K562 (cell line): ENCODE data around the gene ZNF773. TPM values are rescaled to one million over a fixed set of nuclear protein-coding genes. Genes with fewer than 3 reads are reported as not detected.
A peak's percentile ranks its signal among the peaks of the same experiment; 100 is the strongest.

Source experiments
- ATAC-seq: fragments of 200-7000 bp; cut with Tn5 transposase; 3 replicates; pipeline ENCODE4 v1.9.1; 2020; ENCODE audit warnings: moderate library complexity
- BruUV-seq: library from RNA; stranded (reverse); fragments of 400-500 nt; replicated peaks from 2 replicates; lab custom pipeline; 2021; lab: Mats Ljungman, UMichigan
- CTCF ChIA-PET: fragments of 300-600 bp; formaldehyde crosslinking; extraction: SDS; loops from one replicate; lab custom pipeline; 2021; ENCODE audit warnings: low intra/inter-chr PET ratio; lab: Yijun Ruan, JAX
- POLR2A ChIA-PET: fragments of 300-600, 350-650 bp; sonication (Branson Sonifier 250); formaldehyde crosslinking; extraction: SDS; loops from one replicate; lab custom pipeline; 2021; ENCODE audit warnings: antibody characterized with exemption, inconsistent platforms; lab: Yijun Ruan, JAX
- DNase-seq, 4 experiments: peaks; one replicate each; pipeline versions ENCODE4 v3.0.0 to v3.0.0-alpha.2; 2011 to 2018; ENCODE audit warnings: low spot score in 3 of 4, mixed read lengths in 3 of 4; ENCODE audit errors: extremely low read depth in 1 of 4
- FAIRE-seq: peaks from 2 replicates; lab custom pipeline; 2011; peaks lifted over from hg19 to GRCh38; lab: Jason Lieb, UNC
- H2AFZ ChIP-seq: 2 replicates; pipeline ENCODE4 v1.6.0; 2011; ENCODE audit warnings: low read depth, low read length, control low read depth, inconsistent platforms
- H3K27ac ChIP-seq: fragments of 200-600 bp; 3 replicates; pipeline ENCODE4 v1.8.0; 2011; ENCODE audit warnings: low read depth, mild to moderate bottlenecking, control low read depth, inconsistent platforms, low read length, moderate library complexity, mixed read lengths; ENCODE audit errors: extremely low read depth
- H3K27me3 ChIP-seq, 2 experiments: fragments of 300-600 bp in 1 of 2; 2 replicates in 1 of 2; 3 replicates in 1 of 2; pipeline versions ENCODE4 v1.6.0 to v1.8.0; 2011; ENCODE audit warnings: inconsistent platforms in 2 of 2, low read length in 2 of 2, mild to moderate bottlenecking in 1 of 2, mixed read lengths in 1 of 2, moderate library complexity in 1 of 2; ENCODE audit not compliant: control insufficient read depth in 2 of 2, insufficient read depth in 2 of 2
- H3K36me3 ChIP-seq: fragments of 300-600 bp; 3 replicates; pipeline ENCODE4 v1.8.0; 2011; ENCODE audit warnings: mild to moderate bottlenecking, low read length, inconsistent platforms; ENCODE audit not compliant: control insufficient read depth, insufficient read depth
- H3K4me1 ChIP-seq, 2 experiments: fragments of 200-600 bp in 1 of 2; replicated peaks in 1 of 2; 2 replicates in 1 of 2; 3 replicates in 1 of 2; pipeline versions ENCODE4 v1.5.1 to v1.8.0; 2011; ENCODE audit warnings: inconsistent platforms in 2 of 2, low read length in 2 of 2, mild to moderate bottlenecking in 1 of 2, mixed read lengths in 1 of 2, moderate library complexity in 1 of 2; ENCODE audit not compliant: control insufficient read depth in 2 of 2, insufficient read depth in 2 of 2
- H3K4me2 ChIP-seq: 2 replicates; pipeline ENCODE4 v1.6.1; 2011; ENCODE audit warnings: low read length, control low read depth, inconsistent platforms, mixed read lengths; ENCODE audit not compliant: insufficient read depth
- H3K4me3 ChIP-seq: fragments of 200-600 bp; sonication (generic), shearing (Covaris generic); 2 replicates; pipeline ENCODE4 v1.5.1; 2016; ENCODE audit warnings: control low read depth, inconsistent platforms
- H3K79me2 ChIP-seq: fragments of 200-600 bp; 3 replicates; pipeline ENCODE4 v1.8.0; 2011; ENCODE audit warnings: low read length, inconsistent platforms; ENCODE audit not compliant: control insufficient read depth, insufficient read depth
- H3K9ac ChIP-seq, 2 experiments: 2 replicates each; pipeline versions ENCODE4 v1.6.0 to v1.6.1; 2011; ENCODE audit warnings: low read depth in 2 of 2, low read length in 2 of 2, control low read depth in 1 of 2, inconsistent platforms in 1 of 2, mild to moderate bottlenecking in 1 of 2, mixed read lengths in 1 of 2; ENCODE audit not compliant: insufficient read depth in 1 of 2
- H3K9me1 ChIP-seq: one replicate; pipeline ENCODE4 v1.6.0; 2011; ENCODE audit warnings: inconsistent platforms, mild to moderate bottlenecking, low read length, moderate library complexity; ENCODE audit not compliant: control insufficient read depth, insufficient read depth
- H3K9me3 ChIP-seq: replicated peaks from 2 replicates; pipeline ENCODE4 v1.5.1; 2011; ENCODE audit warnings: low read depth, low read length, inconsistent platforms; ENCODE audit not compliant: control insufficient read depth, insufficient read depth
- H4K20me1 ChIP-seq: replicated peaks from 2 replicates; pipeline ENCODE4 v1.6.1; 2011; ENCODE audit warnings: low read length, inconsistent platforms, mixed read lengths; ENCODE audit not compliant: control insufficient read depth, insufficient read depth
- ARID2 ChIP-seq: fragments of 450-650 bp; IDR thresholded peaks from 2 replicates; pipeline ENCODE4 v1.6.1; 2017; ENCODE audit warnings: antibody characterized with exemption, mild to moderate bottlenecking
- CBX3 ChIP-seq, 2 experiments: IDR thresholded peaks; 1 replicate in 1 of 2; 2 replicates in 1 of 2; pipeline ENCODE4 v1.6.1; 2012; ENCODE audit warnings: inconsistent platforms in 2 of 2, low read length in 2 of 2, borderline replicate concordance in 1 of 2, control low read depth in 1 of 2
- MEF2A ChIP-seq: IDR thresholded peaks from 2 replicates; pipeline ENCODE4 v1.6.1; 2011; ENCODE audit warnings: low read depth, mild to moderate bottlenecking, low read length, moderate library complexity; ENCODE audit not compliant: control insufficient read depth
- NCOA4 ChIP-seq: fragments of 450-650 bp; IDR thresholded peaks from 2 replicates; pipeline ENCODE4 v1.6.1; 2018; ENCODE audit warnings: mild to moderate bottlenecking; ENCODE audit not compliant: partially characterized antibody
- ZNF316 ChIP-seq: fragments of 450-650 bp; IDR thresholded peaks from 2 replicates; pipeline ENCODE4 v1.6.1; 2016
- ZNF324 ChIP-seq: fragments of 250-450 bp; sonication (Bioruptor Pico); IDR thresholded peaks from 2 replicates; pipeline ENCODE4 v1.4.0; 2020; ENCODE audit warnings: mild to moderate bottlenecking
- ZNF354B ChIP-seq: fragments of 250-450 bp; sonication (Bioruptor Pico); IDR thresholded peaks from 2 replicates; pipeline ENCODE4 v1.4.0; 2020
- ZNF717 ChIP-seq: fragments of 250-450 bp; sonication (Bioruptor Pico); IDR thresholded peaks from 2 replicates; pipeline ENCODE4 v1.5.0; 2021
- ZNF75A ChIP-seq: fragments of 450-650 bp; formaldehyde crosslinking; IDR thresholded peaks from 2 replicates; pipeline ENCODE4 v1.4.0; 2020; ENCODE audit warnings: mild to moderate bottlenecking
- ZNF780A ChIP-seq: fragments of 250-450 bp; sonication (Bioruptor Pico); IDR thresholded peaks from 2 replicates; pipeline ENCODE4 v1.5.0; 2021; ENCODE audit warnings: mild to moderate bottlenecking
- WGBS: fragments of 100-300 bp; shearing (Covaris generic); methylation state at CpG from one replicate; pipeline ENCODE4 v1.1.6; 2016; ENCODE audit warnings: low coverage, mixed read lengths; ENCODE audit not compliant: insufficient coverage; ENCODE audit errors: missing lambda C conversion rate; 5-methylcytosine and 5-hydroxymethylcytosine counted together
- in situ Hi-C: fragments of 300-500 bp; cut with MboI; formaldehyde crosslinking; loops from 4 replicates; pipeline ENCODE4 v1.15.0; 2018; ENCODE audit warnings: inconsistent platforms, mixed read lengths
- intact Hi-C: fragments of 100-400 bp; cut with micrococcal nuclease; formaldehyde crosslinking; loops from 2 replicates; pipeline ENCODE4 v1.14.2; 2022
- polyA plus RNA-seq, 8 experiments: library from polyadenylated mRNA; depleted of rRNA in 4 of 8; stranded (reverse) in 5 of 8; unstranded in 3 of 8; fragments of >200 nt; fragmentation: Nextera tagmentation in 2 of 8; fragmentation: Illumina TruSeq in 1 of 8; extraction: Ambion mirVana in 2 of 8; extraction: Trizol in 1 of 8; gene quantifications; 2 replicates each; pipeline versions ENCODE4 v1.2.1 to v1.2.3, GENCODE V29; 2011 to 2014; ENCODE audit warnings: inconsistent platforms in 1 of 8, missing spikeins in 1 of 8
- total RNA-seq, 7 experiments: library from RNA; depleted of rRNA in 6 of 7; stranded (reverse); fragments of >200 nt in 6 of 7; fragmentation: Illumina TruSeq in 2 of 7; extraction: Trizol in 2 of 7; gene quantifications; 2 replicates each; pipeline versions ENCODE4 v1.2.1 to v1.2.3, GENCODE V29; 2011 to 2021; ENCODE audit warnings: low replicate concordance in 1 of 7
- TF ChIP-seq, protein P1 (sequence below): IDR thresholded peaks from 2 replicates; pipeline ENCODE4 v1.6.1; 2016; ENCODE audit warnings: missing genetic modification characterization, missing compliant biosample characterization
- TF ChIP-seq, protein P2 (sequence below): fragments of 200-400 bp; formaldehyde crosslinking; IDR thresholded peaks from 2 replicates; pipeline ENCODE4 v1.6.1; 2017; ENCODE audit warnings: mild to moderate bottlenecking, low read depth, low read length, moderate library complexity
- TF ChIP-seq, protein P3 (sequence below): sonication (generic); formaldehyde crosslinking; IDR thresholded peaks from 2 replicates; pipeline ENCODE4 v1.8.0; 2023; ENCODE audit warnings: mild to moderate bottlenecking, missing genetic modification reagents

Gene ZNF773
- total and polyA plus RNA-seq, 9 of the 15 experiments (the other 6 are each of a cell fraction or from before 2014, with no cell fraction given), result 0.04 to 2.0 (median 0.45) TPM; not detected in 3

DNA sequence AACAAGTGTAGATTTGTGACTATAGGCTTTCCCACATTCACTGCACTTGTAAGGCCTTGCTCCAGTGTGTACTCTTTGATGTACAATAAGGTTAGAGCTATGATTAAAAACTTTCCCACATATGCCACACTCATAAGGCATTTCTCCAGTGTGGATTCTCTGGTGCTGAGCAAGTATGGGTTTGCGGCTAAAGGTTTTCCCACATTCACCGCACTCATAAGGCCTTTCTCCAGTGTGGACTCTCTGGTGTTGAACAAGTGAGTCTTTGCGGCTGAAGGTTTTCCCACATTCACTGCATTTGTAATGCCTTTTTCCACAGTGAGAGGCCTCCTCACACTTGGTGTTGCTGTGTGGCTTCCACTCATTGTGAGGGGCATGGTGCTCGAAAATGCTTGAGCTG, 26.1 kb upstream of the ZNF773 start:
- H3K9me3 ChIP-seq, result peaks cover 11% of the 10 kb centered on the region
- H3K79me2 ChIP-seq, result no peaks in the 10 kb centered on the region
- H3K4me2 ChIP-seq, result no peak overlapping the region
- in situ Hi-C loops (no loop called here), intact Hi-C loops (no loop called here)
- H2AFZ ChIP-seq, result no peak overlapping the region
- H3K36me3 ChIP-seq, result no peaks in the 10 kb centered on the region; the same call in 2 of the 3 replicates
- no peak for ATAC-seq
- no peak overlapping the region for H3K4me3 ChIP-seq
- FAIRE-seq, result no peak
- no peak overlapping the region for H3K9ac ChIP-seq
- H3K4me1 ChIP-seq, result peaks cover 0 to 7% of the 10 kb centered on the region in 2 experiments; a peak in 1 of 5 replicates
- CTCF ChIA-PET, result no interaction called here
- H3K27me3 ChIP-seq, result no peaks in the 10 kb centered on the region
- POLR2A ChIA-PET, result no interaction called here
- H4K20me1 ChIP-seq, result no peaks in the 10 kb centered on the region
- 17% methylated on average over 4 of the region's 4 CpGs for WGBS
- DNase-seq, result no peak
- no TSS peak for BruUV-seq
- TF ChIP-seq, protein P1, sequence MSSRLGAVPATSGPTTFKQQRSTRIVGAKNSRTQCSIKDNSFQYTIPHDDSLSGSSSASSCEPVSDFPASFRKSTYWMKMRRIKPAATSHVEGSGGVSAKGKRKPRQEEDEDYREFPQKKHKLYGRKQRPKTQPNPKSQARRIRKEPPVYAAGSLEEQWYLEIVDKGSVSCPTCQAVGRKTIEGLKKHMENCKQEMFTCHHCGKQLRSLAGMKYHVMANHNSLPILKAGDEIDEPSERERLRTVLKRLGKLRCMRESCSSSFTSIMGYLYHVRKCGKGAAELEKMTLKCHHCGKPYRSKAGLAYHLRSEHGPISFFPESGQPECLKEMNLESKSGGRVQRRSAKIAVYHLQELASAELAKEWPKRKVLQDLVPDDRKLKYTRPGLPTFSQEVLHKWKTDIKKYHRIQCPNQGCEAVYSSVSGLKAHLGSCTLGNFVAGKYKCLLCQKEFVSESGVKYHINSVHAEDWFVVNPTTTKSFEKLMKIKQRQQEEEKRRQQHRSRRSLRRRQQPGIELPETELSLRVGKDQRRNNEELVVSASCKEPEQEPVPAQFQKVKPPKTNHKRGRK (tag), result no peak
- TF ChIP-seq ZNF324 (CRISPR knock-in tag), result no peak
- TF ChIP-seq ZNF717 (CRISPR knock-in tag), result no peak
- no peak for TF ChIP-seq NCOA4
- no peak for TF ChIP-seq MEF2A
- TF ChIP-seq, protein P2, sequence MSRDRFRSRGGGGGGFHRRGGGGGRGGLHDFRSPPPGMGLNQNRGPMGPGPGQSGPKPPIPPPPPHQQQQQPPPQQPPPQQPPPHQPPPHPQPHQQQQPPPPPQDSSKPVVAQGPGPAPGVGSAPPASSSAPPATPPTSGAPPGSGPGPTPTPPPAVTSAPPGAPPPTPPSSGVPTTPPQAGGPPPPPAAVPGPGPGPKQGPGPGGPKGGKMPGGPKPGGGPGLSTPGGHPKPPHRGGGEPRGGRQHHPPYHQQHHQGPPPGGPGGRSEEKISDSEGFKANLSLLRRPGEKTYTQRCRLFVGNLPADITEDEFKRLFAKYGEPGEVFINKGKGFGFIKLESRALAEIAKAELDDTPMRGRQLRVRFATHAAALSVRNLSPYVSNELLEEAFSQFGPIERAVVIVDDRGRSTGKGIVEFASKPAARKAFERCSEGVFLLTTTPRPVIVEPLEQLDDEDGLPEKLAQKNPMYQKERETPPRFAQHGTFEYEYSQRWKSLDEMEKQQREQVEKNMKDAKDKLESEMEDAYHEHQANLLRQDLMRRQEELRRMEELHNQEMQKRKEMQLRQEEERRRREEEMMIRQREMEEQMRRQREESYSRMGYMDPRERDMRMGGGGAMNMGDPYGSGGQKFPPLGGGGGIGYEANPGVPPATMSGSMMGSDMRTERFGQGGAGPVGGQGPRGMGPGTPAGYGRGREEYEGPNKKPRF, result no peak
- no peak for TF ChIP-seq ARID2
- TF ChIP-seq ZNF316, result no peak
- peak; percentile 98 for TF ChIP-seq ZNF75A (CRISPR knock-in tag)
- no peak for TF ChIP-seq ZNF354B (CRISPR knock-in tag)
- TF ChIP-seq, protein P3, sequence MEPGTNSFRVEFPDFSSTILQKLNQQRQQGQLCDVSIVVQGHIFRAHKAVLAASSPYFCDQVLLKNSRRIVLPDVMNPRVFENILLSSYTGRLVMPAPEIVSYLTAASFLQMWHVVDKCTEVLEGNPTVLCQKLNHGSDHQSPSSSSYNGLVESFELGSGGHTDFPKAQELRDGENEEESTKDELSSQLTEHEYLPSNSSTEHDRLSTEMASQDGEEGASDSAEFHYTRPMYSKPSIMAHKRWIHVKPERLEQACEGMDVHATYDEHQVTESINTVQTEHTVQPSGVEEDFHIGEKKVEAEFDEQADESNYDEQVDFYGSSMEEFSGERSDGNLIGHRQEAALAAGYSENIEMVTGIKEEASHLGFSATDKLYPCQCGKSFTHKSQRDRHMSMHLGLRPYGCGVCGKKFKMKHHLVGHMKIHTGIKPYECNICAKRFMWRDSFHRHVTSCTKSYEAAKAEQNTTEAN (CRISPR knock-in tag), result no peak
- TF ChIP-seq ZNF780A, result no peak
- 0 out of 3 replicates have a peak, but pooled peaks of 1 of the 2 experiments have one; percentile 23 for TF ChIP-seq CBX3 (IDR thresholded peaks at IDR 0.05; ENCODE audit: borderline replicate concordance in 1 of 2, low read length in 2 of 2)
- no peaks in the 10 kb centered on the region for H3K9me1 ChIP-seq
- no peak overlapping the region for H3K27ac ChIP-seq
